Measurements from ENCODE around the gene ALDH2. TPM values are rescaled to one million over a fixed set of nuclear protein-coding genes. Genes with fewer than 3 reads are reported as not detected.

Gene ALDH2
- total and polyA plus RNA-seq, 2 experiments from 2014 or later: 130 to 164 TPM

GRCh38 chr12:111777345-111778045 is 10.8 kb downstream of the ALDH2 start:
- H3K36me3 ChIP-seq: no peaks in the 10 kb centered on the region
- TF ChIP-seq CTCF (IDR thresholded peaks at IDR 0.05; ENCODE audit: low read depth, low read length): no peak
- H3K27me3 ChIP-seq: no peaks in the 10 kb centered on the region
- peaks cover 29% of the 10 kb centered on the region for H3K4me1 ChIP-seq (ENCODE audit: low read depth)
- H3K9me3 ChIP-seq (ENCODE audit: low read depth): no peaks in the 10 kb centered on the region
- H3K27ac ChIP-seq: no peak overlapping the region
- H3K4me3 ChIP-seq: no peak overlapping the region
- no peak for DNase-seq (ENCODE audit: low read depth in 1 of 2, low spot score in 1 of 2)

- Histone ChIP-seq H3K27me3 (no peaks in the 10 kb centered on the region), H3K4me3 (no peak overlapping the region), H3K27ac (no peak overlapping the region), H3K9me3 (ENCODE audit: low read depth) (no peaks in the 10 kb centered on the region), H3K4me1 (ENCODE audit: low read depth) (peaks cover 14% of the 10 kb centered on the region), H3K36me3 (peaks cover 11% of the 10 kb centered on the region)
- no peak for TF ChIP-seq CTCF (IDR thresholded peaks at IDR 0.05; ENCODE audit: low read depth, low read length)
- no peak for DNase-seq (ENCODE audit: low read depth in 1 of 2, low spot score in 1 of 2)
These were observed 13.4 kb downstream of the ALDH2 start for GRCh38 chr12:111780166-111780565.

GRCh38 chr12:111780615-111781014 is 13.9 kb downstream of the ALDH2 start:
- H3K27ac ChIP-seq: no peak overlapping the region

GRCh38 chr12:111781085-111781658 is 14.4 kb downstream of the ALDH2 start:
- H3K36me3 ChIP-seq: peaks cover 16% of the 10 kb centered on the region
- H3K27me3 ChIP-seq: no peaks in the 10 kb centered on the region
- no peak overlapping the region for H3K4me3 ChIP-seq
- no peak for TF ChIP-seq CTCF (IDR thresholded peaks at IDR 0.05; ENCODE audit: low read depth, low read length)
- H3K27ac ChIP-seq: no peak overlapping the region
- H3K9me3 ChIP-seq (ENCODE audit: low read depth): no peaks in the 10 kb centered on the region
- no peak for DNase-seq (ENCODE audit: low read depth in 1 of 2, low spot score in 1 of 2)
- H3K4me1 ChIP-seq (ENCODE audit: low read depth): peaks cover 4% of the 10 kb centered on the region

More at GRCh38 chr12:111780615-111781014, 13.9 kb downstream of the ALDH2 start:
- Histone ChIP-seq H3K9me3 (ENCODE audit: low read depth) (no peaks in the 10 kb centered on the region), H3K27me3 (no peaks in the 10 kb centered on the region), H3K4me1 (ENCODE audit: low read depth) (peaks cover 9% of the 10 kb centered on the region), H3K36me3 (peaks cover 16% of the 10 kb centered on the region), H3K4me3 (no peak overlapping the region)
- no peak for TF ChIP-seq CTCF (IDR thresholded peaks at IDR 0.05; ENCODE audit: low read depth, low read length)
- no peak for DNase-seq (ENCODE audit: low read depth in 1 of 2, low spot score in 1 of 2)

- Histone ChIP-seq H3K36me3 (peaks cover 16% of the 10 kb centered on the region), H3K4me1 (ENCODE audit: low read depth) (no peaks in the 10 kb centered on the region), H3K9me3 (ENCODE audit: low read depth) (no peaks in the 10 kb centered on the region), H3K27ac (no peak overlapping the region), H3K27me3 (no peaks in the 10 kb centered on the region), H3K4me3 (no peak overlapping the region)
- TF ChIP-seq CTCF (IDR thresholded peaks at IDR 0.05; ENCODE audit: low read depth, low read length): no peak
- DNase-seq (ENCODE audit: low read depth in 1 of 2, low spot score in 1 of 2): no peak
These were observed 16.3 kb downstream of the ALDH2 start for GRCh38 chr12:111783046-111783445.

Data from cardiac muscle cell (in vitro differentiated cells and primary cell).